GM12892 (cell line): ENCODE results near the gene MUC2.

Source experiments
- DNase-seq: peaks from one replicate; pipeline ENCODE4 v3.0.0; 2011; ENCODE audit not compliant: insufficient read length
- FAIRE-seq: peaks from 2 replicates; lab custom pipeline; 2011; peaks lifted over from hg19 to GRCh38; lab: Jason Lieb, UNC
- POLR2A ChIP-seq: IDR thresholded peaks from 2 replicates; pipeline ENCODE4 v1.6.1; 2011; ENCODE audit warnings: low read depth, low read length, control low read depth
- POLR2AphosphoS5 ChIP-seq: IDR thresholded peaks from 2 replicates; pipeline ENCODE4 v1.6.1; 2011; ENCODE audit warnings: low read depth, low read length, control low read depth
- TAF1 ChIP-seq: IDR thresholded peaks from 2 replicates; pipeline ENCODE4 v1.6.1; 2011; ENCODE audit warnings: low read depth, mild to moderate bottlenecking, control low read depth, low read length, borderline replicate concordance

Gene MUC2

GRCh38 chr11:1047595-1048156 lies 27.0 kb upstream of the MUC2 start:
- TF ChIP-seq POLR2AphosphoS5 (no peak), TAF1 (no peak), POLR2A (no peak)
- DNase-seq (no peak), FAIRE-seq (no peak)

- TF ChIP-seq TAF1: no peak
- TF ChIP-seq POLR2A: no peak
- no peak for TF ChIP-seq POLR2AphosphoS5
- FAIRE-seq (no peak), DNase-seq (no peak)
Observed at GRCh38 chr11:1048375-1049070, 26.2 kb upstream of the MUC2 start.

- DNase-seq (no peak), FAIRE-seq (no peak)
- TF ChIP-seq POLR2A: no peak
- TF ChIP-seq POLR2AphosphoS5: no peak
- no peak for TF ChIP-seq TAF1
Observed at GRCh38 chr11:1049071-1049405, 25.6 kb upstream of the MUC2 start.

GRCh38 chr11:1049431-1049891 lies 25.2 kb upstream of the MUC2 start:
- TF ChIP-seq POLR2AphosphoS5 (no peak), POLR2A (no peak), TAF1 (no peak)
- no peak for FAIRE-seq

GRCh38 chr11:1049911-1050580 lies 24.6 kb upstream of the MUC2 start:
- FAIRE-seq (no peak), DNase-seq (no peak)
- TF ChIP-seq TAF1 (no peak), POLR2AphosphoS5 (no peak), POLR2A (no peak)

More at GRCh38 chr11:1049431-1049891, 25.2 kb upstream of the MUC2 start:
- DNase-seq: no peak

GRCh38 chr11:1050581-1051355 lies 23.9 kb upstream of the MUC2 start:
- TF ChIP-seq TAF1 (no peak), POLR2AphosphoS5 (no peak), POLR2A (no peak)
- peak; percentile 98 for DNase-seq
- FAIRE-seq: peak; percentile 99

GRCh38 chr11:1051356-1052132 lies 23.1 kb upstream of the MUC2 start:
- FAIRE-seq: no peak
- no peak for TF ChIP-seq TAF1
- TF ChIP-seq POLR2AphosphoS5: no peak
- TF ChIP-seq POLR2A: no peak
- DNase-seq: no peak

GRCh38 chr11:1052133-1053011 lies 22.3 kb upstream of the MUC2 start:
- no peak for DNase-seq
- FAIRE-seq: no peak
- no peak for TF ChIP-seq POLR2AphosphoS5
- TF ChIP-seq TAF1: no peak
- TF ChIP-seq POLR2A: no peak

- TF ChIP-seq POLR2A: no peak
- no peak for TF ChIP-seq TAF1
- no peak for TF ChIP-seq POLR2AphosphoS5
- FAIRE-seq (no peak), DNase-seq (no peak)
Observed at GRCh38 chr11:1053121-1053901, 21.4 kb upstream of the MUC2 start.
